OCI-LY3 (cell line): Measurements from ENCODE around the gene SNX1.
"Not testable (repeated sequence)": the region's sequence is repeated elsewhere in the genome, so short reads cannot be mapped to it uniquely, and the experiment has no call there.

Experiments
- H2AFZ ChIP-seq: fragments of 200-600, 300-600 bp; shearing (Covaris generic); 2 replicates; pipeline ENCODE4 v1.6.0; 2014; ENCODE audit warnings: antibody characterized with exemption, low read depth, low read length
- H3K27ac ChIP-seq: fragments of 200-600, 300-600 bp; sonication (generic); 2 replicates; pipeline ENCODE4 v1.5.1; 2014; ENCODE audit warnings: mild to moderate bottlenecking, low read length, moderate library complexity, mixed read lengths
- H3K27me3 ChIP-seq: fragments of 200-600, 300-600 bp; sonication (generic); 2 replicates; pipeline ENCODE4 v1.6.1; 2014; ENCODE audit warnings: low read depth, low read length, mixed read lengths
- H3K36me3 ChIP-seq: fragments of 200-600, 300-600 bp; sonication (generic); replicated peaks from 2 replicates; pipeline ENCODE3; 2014; ENCODE audit warnings: low read depth, low read length, mixed read lengths
- H3K4me1 ChIP-seq: fragments of 300-600, 200-600 bp; sonication (generic); 2 replicates; pipeline ENCODE4 v1.6.1; 2014; ENCODE audit warnings: low read length, mixed read lengths
- H3K4me2 ChIP-seq: fragments of 200-600, 300-600 bp; sonication (generic); 2 replicates; pipeline ENCODE4 v1.6.1; 2014; ENCODE audit warnings: low read length, mixed read lengths
- H3K4me3 ChIP-seq: fragments of 300-600, 200-600 bp; sonication (generic); 2 replicates; pipeline ENCODE4 v1.5.1; 2014; ENCODE audit warnings: antibody characterized with exemption, mild to moderate bottlenecking, low read length, moderate library complexity
- H3K79me2 ChIP-seq: fragments of 300-600, 200-600 bp; shearing (Covaris generic); 2 replicates; pipeline ENCODE4 v1.6.1; 2014; ENCODE audit warnings: mild to moderate bottlenecking, low read length, mixed read lengths
- H3K9ac ChIP-seq: fragments of 300-600, 200-600 bp; shearing (Covaris generic); 2 replicates; pipeline ENCODE4 v1.6.0; 2014; ENCODE audit warnings: mild to moderate bottlenecking, low read length, moderate library complexity
- H3K9me3 ChIP-seq: fragments of 200-600, 300-600 bp; shearing (Covaris generic); 2 replicates; pipeline ENCODE4 v1.6.1; 2014; ENCODE audit warnings: low read length, mixed read lengths; ENCODE audit not compliant: insufficient read depth
- H4K20me1 ChIP-seq: fragments of 200-600, 300-600 bp; sonication (generic); 2 replicates; pipeline ENCODE4 v1.6.1; 2016; ENCODE audit warnings: low read length, mixed read lengths; ENCODE audit not compliant: insufficient read depth
- EZH2phosphoT487 ChIP-seq: fragments of 200-600 bp; shearing (Covaris generic); IDR thresholded peaks from 2 replicates; pipeline ENCODE4 v1.6.1; 2018; ENCODE audit warnings: antibody characterized with exemption, mixed run types, low read depth
- TF ChIP-seq, protein P1 (sequence below): fragments of 200-600, 300-600 bp; sonication (generic); IDR thresholded peaks from 2 replicates; pipeline ENCODE4 v1.5.1; 2014; ENCODE audit warnings: antibody characterized with exemption, low read length, low read depth

The SNX1 gene

GRCh38 chr15:64050281-64051092 lies 45.3 kb upstream of the SNX1 start:
- no peak overlapping the region for H2AFZ ChIP-seq
- no peaks in the 10 kb centered on the region for H3K27me3 ChIP-seq
- no peak overlapping the region for H3K4me3 ChIP-seq
- H3K9me3 ChIP-seq, result no peaks in the 10 kb centered on the region
- no peaks in the 10 kb centered on the region for H3K36me3 ChIP-seq
- no peak overlapping the region for H3K9ac ChIP-seq
- H3K4me1 ChIP-seq, result peaks cover 33% of the 10 kb centered on the region
- no peak overlapping the region for H3K27ac ChIP-seq
- H3K4me2 ChIP-seq, result no peak overlapping the region
- no peak for TF ChIP-seq EZH2phosphoT487
- TF ChIP-seq, protein P1, sequence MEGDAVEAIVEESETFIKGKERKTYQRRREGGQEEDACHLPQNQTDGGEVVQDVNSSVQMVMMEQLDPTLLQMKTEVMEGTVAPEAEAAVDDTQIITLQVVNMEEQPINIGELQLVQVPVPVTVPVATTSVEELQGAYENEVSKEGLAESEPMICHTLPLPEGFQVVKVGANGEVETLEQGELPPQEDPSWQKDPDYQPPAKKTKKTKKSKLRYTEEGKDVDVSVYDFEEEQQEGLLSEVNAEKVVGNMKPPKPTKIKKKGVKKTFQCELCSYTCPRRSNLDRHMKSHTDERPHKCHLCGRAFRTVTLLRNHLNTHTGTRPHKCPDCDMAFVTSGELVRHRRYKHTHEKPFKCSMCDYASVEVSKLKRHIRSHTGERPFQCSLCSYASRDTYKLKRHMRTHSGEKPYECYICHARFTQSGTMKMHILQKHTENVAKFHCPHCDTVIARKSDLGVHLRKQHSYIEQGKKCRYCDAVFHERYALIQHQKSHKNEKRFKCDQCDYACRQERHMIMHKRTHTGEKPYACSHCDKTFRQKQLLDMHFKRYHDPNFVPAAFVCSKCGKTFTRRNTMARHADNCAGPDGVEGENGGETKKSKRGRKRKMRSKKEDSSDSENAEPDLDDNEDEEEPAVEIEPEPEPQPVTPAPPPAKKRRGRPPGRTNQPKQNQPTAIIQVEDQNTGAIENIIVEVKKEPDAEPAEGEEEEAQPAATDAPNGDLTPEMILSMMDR, result no peak
- no peaks in the 10 kb centered on the region for H4K20me1 ChIP-seq
- no peaks in the 10 kb centered on the region; the same call in 1 of the 2 replicates for H3K79me2 ChIP-seq

DNA sequence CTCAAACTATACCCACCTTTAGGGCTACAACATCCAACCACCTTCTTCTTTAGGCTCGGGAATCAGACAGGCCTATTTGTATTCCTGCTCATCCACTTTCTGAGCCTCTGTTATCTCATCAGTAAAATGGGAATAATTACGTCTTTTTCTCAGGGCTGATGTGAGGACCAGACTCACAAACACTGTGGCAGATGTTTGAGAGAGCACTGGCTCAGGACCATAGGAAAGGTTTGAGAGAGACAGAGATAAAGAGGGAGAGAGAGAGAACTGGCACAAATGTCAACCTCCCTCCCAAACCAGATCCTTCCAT lies 44.7 kb upstream of the SNX1 start:
- no peak overlapping the region for H2AFZ ChIP-seq
- no peaks in the 10 kb centered on the region for H4K20me1 ChIP-seq
- H3K27ac ChIP-seq, result no peak overlapping the region
- no peaks in the 10 kb centered on the region for H3K36me3 ChIP-seq
- H3K4me3 ChIP-seq, result no peak overlapping the region
- H3K4me2 ChIP-seq, result no peak overlapping the region
- H3K9ac ChIP-seq, result no peak overlapping the region
- H3K4me1 ChIP-seq, result peaks cover 30% of the 10 kb centered on the region
- H3K9me3 ChIP-seq, result no peaks in the 10 kb centered on the region
- H3K27me3 ChIP-seq, result no peaks in the 10 kb centered on the region
- no peaks in the 10 kb centered on the region for H3K79me2 ChIP-seq
- TF ChIP-seq EZH2phosphoT487, result no peak
- TF ChIP-seq, protein P1, result no peak

DNA sequence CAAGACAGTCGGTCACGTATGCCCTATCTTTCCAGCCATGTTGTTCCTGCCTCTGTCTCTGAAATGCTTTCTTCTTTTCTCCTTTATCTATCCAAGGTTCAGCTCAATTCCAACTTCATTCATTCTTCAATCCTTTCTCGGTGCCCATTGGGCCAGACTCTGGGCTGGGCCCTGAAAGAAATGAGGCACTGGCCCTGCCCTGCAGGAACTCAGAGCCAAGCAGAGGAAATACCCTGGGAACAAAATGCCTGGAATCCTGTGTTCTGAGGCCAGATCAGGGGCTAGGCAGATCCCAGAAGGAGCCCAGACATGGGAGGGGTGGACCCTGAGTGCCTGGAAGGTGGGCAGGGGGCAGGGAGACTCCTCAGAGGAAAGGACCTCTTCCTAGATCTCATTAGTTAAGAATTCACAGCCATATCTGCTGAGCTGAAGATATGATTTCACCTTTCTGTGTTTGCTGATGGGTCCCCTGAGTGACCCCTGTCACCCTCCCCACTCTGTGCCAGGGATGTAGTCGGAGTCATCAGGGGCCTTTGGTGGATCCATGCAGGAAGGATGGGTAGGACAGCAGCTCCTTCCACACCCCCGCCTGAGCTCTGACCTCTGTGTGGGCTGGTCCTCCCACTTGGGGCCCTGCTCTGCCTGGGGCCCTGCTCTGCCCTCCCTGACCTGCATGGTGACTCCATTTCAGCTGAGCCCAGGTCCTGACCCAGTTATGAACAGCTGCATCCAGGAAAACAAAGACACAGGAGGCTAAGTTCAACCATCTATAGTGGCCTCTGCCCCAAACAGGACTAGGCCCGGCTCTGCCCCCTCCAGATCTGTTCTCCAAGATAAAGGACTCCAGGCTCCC lies 44.1 kb upstream of the SNX1 start:
- Histone ChIP-seq H3K9me3 (no peaks in the 10 kb centered on the region), H4K20me1 (no peaks in the 10 kb centered on the region), H3K4me2 (no peak overlapping the region), H3K9ac (no peak overlapping the region), H3K27ac (no peak overlapping the region), H3K27me3 (no peaks in the 10 kb centered on the region), H3K36me3 (no peaks in the 10 kb centered on the region), H2AFZ (no peak overlapping the region), H3K79me2 (no peaks in the 10 kb centered on the region), H3K4me3 (no peak overlapping the region), H3K4me1 (peaks cover 29% of the 10 kb centered on the region)
- TF ChIP-seq EZH2phosphoT487, result no peak
- TF ChIP-seq, protein P1, result no peak

DNA sequence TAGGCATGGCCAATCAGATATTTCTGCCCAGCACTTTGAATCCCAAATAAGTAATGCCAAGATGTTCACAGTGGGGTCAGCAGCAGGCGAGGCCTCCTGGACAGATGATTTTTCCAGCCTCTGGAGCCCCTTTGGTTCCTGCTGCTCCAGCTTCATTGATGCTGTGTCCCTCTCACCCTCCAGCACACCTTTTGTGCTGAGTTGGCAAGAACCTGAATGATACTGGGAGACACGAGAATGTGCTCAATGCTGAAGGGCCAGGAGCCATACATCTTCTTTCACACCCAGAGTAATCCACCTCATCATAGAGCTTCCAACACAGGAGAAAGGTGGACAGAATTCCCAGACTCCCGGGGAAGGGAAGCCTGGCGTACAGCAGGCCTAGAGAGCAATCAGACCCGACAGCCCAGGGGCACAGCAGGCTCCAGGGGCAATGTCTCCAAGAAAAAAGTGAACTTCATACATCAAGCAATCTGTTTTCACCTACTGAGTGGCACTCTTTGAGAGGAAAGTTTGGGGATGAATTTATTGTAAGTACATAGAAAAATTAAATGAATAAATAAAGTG lies 42.8 kb upstream of the SNX1 start:
- Histone ChIP-seq H3K27me3 (no peaks in the 10 kb centered on the region), H3K9ac (no peak overlapping the region), H3K36me3 (no peaks in the 10 kb centered on the region), H3K79me2 (no peaks in the 10 kb centered on the region), H3K9me3 (no peaks in the 10 kb centered on the region), H3K4me1 (peaks cover 17% of the 10 kb centered on the region), H2AFZ (no peak overlapping the region), H3K4me2 (no peak overlapping the region), H3K27ac (no peak overlapping the region), H4K20me1 (no peaks in the 10 kb centered on the region), H3K4me3 (no peak overlapping the region)
- TF ChIP-seq, protein P1, result no peak
- TF ChIP-seq EZH2phosphoT487, result no peak

GRCh38 chr15:64053674-64054073 lies 42.1 kb upstream of the SNX1 start:
- not testable (repeated sequence) for H3K9me3 ChIP-seq, H3K36me3 ChIP-seq, H3K9ac ChIP-seq, H3K27ac ChIP-seq, H3K79me2 ChIP-seq, H2AFZ ChIP-seq, H3K4me3 ChIP-seq, H3K27me3 ChIP-seq, H4K20me1 ChIP-seq, H3K4me2 ChIP-seq
- H3K4me1 ChIP-seq, result peaks cover 10% of the 10 kb centered on the region
